B cell (primary cell): Measurements from ENCODE around the gene PDE4B.

ENCODE experiments used
- CTCF ChIP-seq: fragments of 200-600 bp; IDR thresholded peaks from one replicate; pipeline ENCODE4 v1.8.0; 2022; ENCODE audit warnings: antibody characterized with exemption, mild to moderate bottlenecking
- EZH2 ChIP-seq: IDR thresholded peaks from 2 replicates; pipeline ENCODE4 v1.6.1; 2012; ENCODE audit warnings: borderline replicate concordance, low read depth, mild to moderate bottlenecking, moderate library complexity, low read length; ENCODE audit not compliant: insufficient read depth, poor library complexity, severe bottlenecking

- TF ChIP-seq CTCF (no peak), EZH2 (no peak)
These were observed 22.1 kb downstream of the PDE4B start for GRCh38 chr1:65814752-65815151.
